GM19468 (cell line): ENCODE data around the gene MANSC1.

ENCODE experiments used
- ATAC-seq: cut with Tn5 transposase; IDR thresholded peaks from one replicate; pipeline ENCODE4 v1.9.1; 2021; ENCODE audit warnings: mild to moderate bottlenecking, moderate library complexity, moderate number of reproducible peaks; ENCODE audit not compliant: unreplicated experiment; ENCODE audit errors: extremely low read depth

MANSC1 gene

GRCh38 chr12:12349711-12350665 lies at the start of gene MANSC1:
Gene MANSC1, minus strand, starts transcription at chr12:12350242. Its CDS starts 6,928 bp downstream, at chr12:12343314.
- no peak for ATAC-seq

GRCh38 chr12:12399161-12399560 lies 49.1 kb upstream of the MANSC1 start:
- ATAC-seq = no peak

- ATAC-seq = no peak
Observed at GRCh38 chr12:12398026-12398859, 48.2 kb upstream of the MANSC1 start.

- no peak for ATAC-seq
Observed at GRCh38 chr12:12397184-12397583, 47.1 kb upstream of the MANSC1 start.

GRCh38 chr12:12396694-12397093 lies 46.7 kb upstream of the MANSC1 start:
- ATAC-seq = no peak

- ATAC-seq = no peak
Observed at GRCh38 chr12:12393171-12393570, 43.1 kb upstream of the MANSC1 start.

GRCh38 chr12:12392413-12392812 lies 42.4 kb upstream of the MANSC1 start:
- no peak for ATAC-seq

- no peak for ATAC-seq
Observed at GRCh38 chr12:12387501-12387900, 37.5 kb upstream of the MANSC1 start.

GRCh38 chr12:12384571-12385340 lies 34.7 kb upstream of the MANSC1 start:
- ATAC-seq = no peak

- no peak for ATAC-seq
Observed at GRCh38 chr12:12381982-12382381, 31.9 kb upstream of the MANSC1 start.

- ATAC-seq = no peak
Observed at GRCh38 chr12:12380949-12381593, 31.0 kb upstream of the MANSC1 start.

- ATAC-seq = no peak
Observed at GRCh38 chr12:12379831-12380730, 30.0 kb upstream of the MANSC1 start.

- ATAC-seq = no peak
Observed at GRCh38 chr12:12378616-12379015, 28.6 kb upstream of the MANSC1 start.

GRCh38 chr12:12376646-12377448 lies 26.8 kb upstream of the MANSC1 start:
- no peak for ATAC-seq

GRCh38 chr12:12372946-12373722 lies 23.1 kb upstream of the MANSC1 start:
- ATAC-seq = no peak

GRCh38 chr12:12367482-12367998 lies 17.5 kb upstream of the MANSC1 start:
- ATAC-seq = no peak
